B cell (primary cell): ENCODE results near the gene CLASP1. TPM values are rescaled to one million over a fixed set of nuclear protein-coding genes. Genes with fewer than 3 reads are reported as not detected.

ENCODE experiments used
- ATAC-seq: fragments of 200-7000 bp; cut with Tn5 transposase; one replicate; pipeline ENCODE4 v1.10.0; 2021; ENCODE audit warnings: low read depth, mild to moderate bottlenecking, moderate number of reproducible peaks, moderate library complexity
- CTCF ChIA-PET: fragments of 350-600 bp; sonication (Branson Sonifier 250); formaldehyde crosslinking; loops from one replicate; lab custom pipeline; 2021; ENCODE audit warnings: antibody characterized with exemption, inconsistent platforms; lab: Charles Lee
- POLR2A ChIA-PET: fragments of 350-600 bp; sonication (Branson Sonifier 250); formaldehyde crosslinking; loops from one replicate; lab custom pipeline; 2021; ENCODE audit warnings: antibody characterized with exemption; lab: Charles Lee
- DNase-seq: peaks from one replicate; pipeline ENCODE4 v3.0.0; 2013
- H2AFZ ChIP-seq: 2 replicates; pipeline ENCODE4 v1.6.1; 2012; ENCODE audit warnings: mild to moderate bottlenecking, low read depth, low read length; ENCODE audit not compliant: insufficient read depth, poor library complexity, severe bottlenecking
- H3K27ac ChIP-seq, 2 donors: 1 replicate in 1 of 2; 2 replicates in 1 of 2; pipeline ENCODE4 v1.5.1; 2012 to 2013; ENCODE audit warnings: low read length in 2 of 2, mild to moderate bottlenecking in 2 of 2, moderate library complexity in 1 of 2
- H3K27me3 ChIP-seq, 4 experiments: fragments of 200-600 bp in 1 of 4; sonication (generic) in 1 of 4; replicated peaks in 1 of 4; 1 replicate in 2 of 4; 2 replicates in 2 of 4; pipeline versions ENCODE4 v1.6.1 to v1.7.0; 2013 to 2016; ENCODE audit warnings: low read length in 3 of 4, mild to moderate bottlenecking in 2 of 4, mixed read lengths in 1 of 4, moderate library complexity in 1 of 4; ENCODE audit not compliant: insufficient read depth in 4 of 4, control insufficient read depth in 3 of 4; ENCODE audit errors: control extremely low read depth in 1 of 4
- H3K36me3 ChIP-seq, 2 experiments: replicated peaks in 1 of 2; 1 replicate in 1 of 2; 2 replicates in 1 of 2; pipeline versions ENCODE4 v1.6.1 to v1.7.1; 2013; ENCODE audit warnings: low read length in 1 of 2; ENCODE audit not compliant: insufficient read depth in 2 of 2, control insufficient read depth in 1 of 2; ENCODE audit errors: control extremely low read depth in 1 of 2, extremely low read depth in 1 of 2
- H3K4me1 ChIP-seq, 2 donors: fragments of 200-600 bp in 1 of 2; sonication (generic) in 1 of 2; 1 replicate in 1 of 2; 2 replicates in 1 of 2; pipeline versions ENCODE4 v1.5.1 to v1.6.1; 2013 to 2017; ENCODE audit warnings: low read length in 2 of 2; ENCODE audit not compliant: control insufficient read depth in 2 of 2, insufficient read depth in 2 of 2
- H3K4me2 ChIP-seq: replicated peaks from 2 replicates; pipeline ENCODE3; 2012; ENCODE audit warnings: mild to moderate bottlenecking, low read depth, low read length; ENCODE audit not compliant: poor library complexity, severe bottlenecking
- H3K4me3 ChIP-seq, 5 experiments: fragments of 200-600 bp in 1 of 5; sonication (generic) in 1 of 5; 1 replicate in 3 of 5; 2 replicates in 2 of 5; pipeline versions ENCODE4 v1.5.1 to v1.7.0; 2011 to 2016; ENCODE audit warnings: low read length in 4 of 5, mild to moderate bottlenecking in 4 of 5, low read depth in 2 of 5, control low read depth in 1 of 5, moderate library complexity in 1 of 5; ENCODE audit not compliant: insufficient read depth in 1 of 5; ENCODE audit errors: control extremely low read depth in 1 of 5, extremely low read depth in 1 of 5
- H3K79me2 ChIP-seq: fragments of 200-600 bp; sonication (generic); one replicate; pipeline ENCODE4 v1.6.0; 2016; ENCODE audit warnings: low read length; ENCODE audit not compliant: control insufficient read depth, insufficient read depth
- H3K9ac ChIP-seq: fragments of 200-600 bp; sonication (generic); 2 replicates; pipeline ENCODE4 v1.6.1; 2017; ENCODE audit warnings: mild to moderate bottlenecking, low read length, moderate library complexity
- H3K9me3 ChIP-seq, 3 donors: one replicate each; pipeline versions ENCODE4 v1.6.1 to v1.7.1; 2013; ENCODE audit warnings: low read length in 2 of 3; ENCODE audit not compliant: control insufficient read depth in 2 of 3, insufficient read depth in 1 of 3; ENCODE audit errors: control extremely low read depth in 1 of 3
- H4K20me1 ChIP-seq: 2 replicates; pipeline ENCODE4 v1.6.0; 2012; ENCODE audit warnings: mild to moderate bottlenecking, low read length; ENCODE audit not compliant: insufficient read depth, control insufficient read depth, poor library complexity, severe bottlenecking
- H3K27ac Mint-ChIP-seq: one replicate; pipeline ENCODE4 v1.8.0; 2021; ENCODE audit warnings: mixed read lengths
- H3K27me3 Mint-ChIP-seq: one replicate; pipeline ENCODE4 v1.8.0; 2021; ENCODE audit warnings: mixed read lengths
- H3K4me1 Mint-ChIP-seq: one replicate; pipeline ENCODE4 v1.8.0; 2021; ENCODE audit warnings: mixed read lengths
- H3K4me3 Mint-ChIP-seq: one replicate; pipeline ENCODE4 v1.8.0; 2021; ENCODE audit warnings: mixed read lengths
- H3K9me3 Mint-ChIP-seq: one replicate; pipeline ENCODE4 v1.8.0; 2022; ENCODE audit warnings: mixed read lengths; ENCODE audit not compliant: insufficient read depth
- CTCF ChIP-seq: fragments of 200-600 bp; IDR thresholded peaks from one replicate; pipeline ENCODE4 v1.8.0; 2022; ENCODE audit warnings: antibody characterized with exemption, mild to moderate bottlenecking
- EZH2 ChIP-seq: IDR thresholded peaks from 2 replicates; pipeline ENCODE4 v1.6.1; 2012; ENCODE audit warnings: borderline replicate concordance, low read depth, mild to moderate bottlenecking, moderate library complexity, low read length; ENCODE audit not compliant: insufficient read depth, poor library complexity, severe bottlenecking
- WGBS: methylation state at CpG from one replicate; pipeline ENCODE4 v1.1.5; 2013; ENCODE audit warnings: missing lambda C conversion rate; ENCODE audit not compliant: insufficient coverage; 5-methylcytosine and 5-hydroxymethylcytosine counted together
- intact Hi-C: fragments of 100-400 bp; cut with micrococcal nuclease; formaldehyde crosslinking; loops from one replicate; pipeline ENCODE4 v1.10.0; 2022
- polyA plus RNA-seq: library from polyadenylated mRNA; depleted of rRNA; stranded (reverse); fragments of >200 nt; gene quantifications from 2 replicates; pipeline ENCODE4 v1.2.3, GENCODE V29; 2012
- total RNA-seq, 2 donors: library from RNA; stranded (reverse); fragments of 120-200 nt in 1 of 2; gene quantifications; 1 replicate in 1 of 2; 2 replicates in 1 of 2; pipeline versions ENCODE4 v1.2.3 to v1.2.4, GENCODE V29; 2013 to 2022

Gene CLASP1
- total and polyA plus RNA-seq, 2 donors (not counting 1 experiment from before 2014, with no cell fraction given), result 8.7 to 88.0 TPM

GRCh38 chr2:121390082-121390692 is 259.1 kb downstream of the CLASP1 start:
- Histone ChIP-seq H4K20me1 (no peaks in the 10 kb centered on the region), H3K79me2 (no peaks in the 10 kb centered on the region), H3K4me1 (no peaks in the 10 kb centered on the region), H3K27ac (no peak overlapping the region), H3K4me3 (no peak overlapping the region), H3K9me3 (no peaks in the 10 kb centered on the region), H2AFZ (no peak overlapping the region), H3K36me3 (peaks cover 23 to 50% of the 10 kb centered on the region in 2 experiments), H3K27me3 (no peaks in the 10 kb centered on the region), H3K4me2 (no peak overlapping the region), H3K9ac (no peak overlapping the region)
- intact Hi-C loops, result no loop called here
- Mint-ChIP-seq H3K27ac (no peak overlapping the region), H3K9me3 (no peaks in the 10 kb centered on the region), H3K4me3 (no peak overlapping the region), H3K27me3 (no peaks in the 10 kb centered on the region), H3K4me1 (no peaks in the 10 kb centered on the region)
- ATAC-seq (no peak), DNase-seq (no peak)
- CTCF ChIA-PET, result interaction anchor here (1.1 to 2.4 kb wide), 2 partner anchors 11 to 12 kb away, joined by 3 to 7 read pairs; no protein-coding TSS in a partner anchor
- POLR2A ChIA-PET, result no interaction called here
- 100% methylated on average over 3 of the region's 5 CpGs for WGBS
- TF ChIP-seq CTCF (no peak), EZH2 (no peak)

- 83% methylated on average over 1 of the region's 5 CpGs for WGBS
- DNase-seq, result no peak
- no peaks in the 10 kb centered on the region for H3K79me2 ChIP-seq
- intact Hi-C loops, result no loop called here
- no peaks in the 10 kb centered on the region for H4K20me1 ChIP-seq
- no peaks in the 10 kb centered on the region for H3K4me1 Mint-ChIP-seq
- no peak overlapping the region for H3K4me3 ChIP-seq
- ChIA-PET POLR2A (no interaction called here), CTCF (no interaction called here)
- no peaks in the 10 kb centered on the region for H3K9me3 Mint-ChIP-seq
- H3K9ac ChIP-seq, result no peak overlapping the region
- H3K4me1 ChIP-seq, result no peaks in the 10 kb centered on the region
- H3K27ac Mint-ChIP-seq, result no peak overlapping the region
- peaks cover 23 to 47% of the 10 kb centered on the region in 2 experiments for H3K36me3 ChIP-seq
- H2AFZ ChIP-seq, result no peak overlapping the region
- no peak overlapping the region for H3K27ac ChIP-seq
- no peak for TF ChIP-seq EZH2
- TF ChIP-seq CTCF, result no peak
- no peak overlapping the region for H3K4me3 Mint-ChIP-seq
- no peaks in the 10 kb centered on the region for H3K27me3 ChIP-seq
- H3K27me3 Mint-ChIP-seq, result no peaks in the 10 kb centered on the region
- no peak for ATAC-seq
- H3K4me2 ChIP-seq, result no peak overlapping the region
- H3K9me3 ChIP-seq, result no peaks in the 10 kb centered on the region
These were observed 260.9 kb downstream of the CLASP1 start for GRCh38 chr2:121388371-121388770.
